Neutrophil (primary cell): ENCODE data around the gene PDZRN3.

ENCODE experiments used
- H3K27ac ChIP-seq: fragments of 200-600 bp; sonication (generic); 2 replicates; pipeline ENCODE4 v1.5.1; 2016; ENCODE audit warnings: mild to moderate bottlenecking, moderate library complexity
- H3K27me3 ChIP-seq: fragments of 200-600 bp; sonication (generic); 2 replicates; pipeline ENCODE4 v1.6.0; 2016; ENCODE audit warnings: mild to moderate bottlenecking
- H3K36me3 ChIP-seq: fragments of 200-600 bp; sonication (generic); 2 replicates; pipeline ENCODE4 v1.5.1; 2017
- H3K4me1 ChIP-seq, 2 experiments: fragments of 200-600 bp in 1 of 2; sonication (generic) in 1 of 2; 1 replicate in 1 of 2; 2 replicates in 1 of 2; pipeline versions ENCODE4 v1.5.1 to v1.6.1; 2013 to 2016; ENCODE audit warnings: low read depth in 1 of 2, low read length in 1 of 2, mild to moderate bottlenecking in 1 of 2, moderate library complexity in 1 of 2; ENCODE audit not compliant: control insufficient read depth in 1 of 2, insufficient read depth in 1 of 2
- H3K4me3 ChIP-seq, 2 experiments: fragments of 200-600 bp in 1 of 2; sonication (generic) in 1 of 2; 1 replicate in 1 of 2; 2 replicates in 1 of 2; pipeline ENCODE4 v1.5.1; 2013 to 2016; ENCODE audit warnings: low read depth in 1 of 2, low read length in 1 of 2, mild to moderate bottlenecking in 1 of 2, moderate library complexity in 1 of 2
- H3K9me3 ChIP-seq: fragments of 200-600 bp; sonication (generic); 2 replicates; pipeline ENCODE4 v1.5.1; 2016
- CTCF ChIP-seq: fragments of 200-600 bp; sonication (generic); IDR thresholded peaks from 2 replicates; pipeline ENCODE4 v1.5.1; 2016; ENCODE audit warnings: antibody characterized with exemption

PDZRN3 gene

GRCh38 chr3:73423116-73423515 lies 201.6 kb downstream of the PDZRN3 start:
- H3K36me3 ChIP-seq = no peaks in the 10 kb centered on the region
- no peak overlapping the region for H3K27ac ChIP-seq
- no peaks in the 10 kb centered on the region for H3K4me1 ChIP-seq
- H3K4me3 ChIP-seq = no peak overlapping the region
- H3K27me3 ChIP-seq = peaks cover 18% of the 10 kb centered on the region
- no peak for TF ChIP-seq CTCF
- H3K9me3 ChIP-seq = no peaks in the 10 kb centered on the region

DNA sequence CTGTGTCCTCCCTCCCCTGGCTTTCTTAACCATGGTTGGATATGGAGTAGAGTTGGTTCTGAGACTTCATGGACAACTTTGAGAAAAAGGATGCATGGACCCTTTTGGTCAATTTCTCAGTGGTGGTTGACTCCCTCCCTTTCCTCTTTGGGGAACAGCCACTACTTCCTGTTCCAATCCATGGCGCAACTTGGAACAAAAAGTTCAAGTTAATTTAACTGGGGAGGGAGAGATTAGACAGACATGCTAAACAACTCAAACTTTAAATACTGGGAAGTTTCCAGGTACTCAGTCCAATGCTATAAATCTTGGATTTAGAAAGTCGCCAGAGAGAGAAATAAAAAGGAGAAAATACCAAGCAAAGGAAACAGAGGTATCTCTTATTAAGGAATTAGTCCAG lies 202.2 kb downstream of the PDZRN3 start:
- Histone ChIP-seq H3K9me3 (no peaks in the 10 kb centered on the region), H3K27ac (no peak overlapping the region), H3K27me3 (peaks cover 16% of the 10 kb centered on the region), H3K4me3 (no peak overlapping the region), H3K36me3 (no peaks in the 10 kb centered on the region), H3K4me1 (no peaks in the 10 kb centered on the region)
- TF ChIP-seq CTCF = no peak

GRCh38 chr3:73419942-73420341 lies 204.8 kb downstream of the PDZRN3 start:
- no peaks in the 10 kb centered on the region for H3K9me3 ChIP-seq
- no peak overlapping the region for H3K4me3 ChIP-seq
- H3K4me1 ChIP-seq = no peaks in the 10 kb centered on the region
- H3K27ac ChIP-seq = no peak overlapping the region
- H3K27me3 ChIP-seq = peaks cover 15% of the 10 kb centered on the region
- H3K36me3 ChIP-seq = no peaks in the 10 kb centered on the region
- TF ChIP-seq CTCF = no peak

DNA sequence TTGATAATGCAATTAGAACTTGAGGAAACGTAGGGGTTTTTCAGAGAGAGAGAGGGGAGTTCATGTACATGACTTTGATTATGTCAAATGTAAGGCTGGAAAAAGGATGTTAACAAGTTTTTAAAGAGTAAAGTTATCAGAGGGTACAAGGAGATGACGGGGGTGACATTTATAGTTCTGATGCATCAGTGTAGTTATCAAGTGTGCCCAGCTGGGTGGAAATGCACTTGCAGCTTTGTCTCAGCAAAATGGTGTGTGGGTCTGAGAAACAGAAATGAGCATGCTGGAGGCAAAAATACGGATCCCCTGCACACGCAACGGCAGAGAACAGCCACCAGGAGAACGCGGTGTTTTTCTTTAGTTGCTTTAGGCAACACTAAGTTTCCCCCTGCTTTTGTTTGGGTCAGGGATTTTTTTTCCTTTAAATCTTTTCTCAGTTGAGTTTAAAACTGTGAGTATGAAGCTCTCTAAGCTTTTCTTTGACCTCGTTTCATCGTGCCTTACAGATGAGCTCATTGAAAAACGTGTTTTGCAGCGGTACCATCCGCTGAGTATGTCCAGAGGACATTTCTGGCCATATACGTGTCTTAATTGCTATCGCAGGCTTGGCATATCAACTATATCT lies 205.4 kb downstream of the PDZRN3 start:
- Histone ChIP-seq H3K36me3 (no peaks in the 10 kb centered on the region), H3K27me3 (peaks cover 15% of the 10 kb centered on the region), H3K4me1 (no peaks in the 10 kb centered on the region), H3K9me3 (no peaks in the 10 kb centered on the region), H3K4me3 (no peak overlapping the region), H3K27ac (no peak overlapping the region)
- TF ChIP-seq CTCF = no peak

- Histone ChIP-seq H3K4me1 (no peaks in the 10 kb centered on the region), H3K27ac (no peak overlapping the region), H3K27me3 (peaks cover 15% of the 10 kb centered on the region), H3K4me3 (no peak overlapping the region), H3K36me3 (no peaks in the 10 kb centered on the region), H3K9me3 (no peaks in the 10 kb centered on the region)
- no peak for TF ChIP-seq CTCF
These were observed 206.1 kb downstream of the PDZRN3 start for GRCh38 chr3:73418681-73419080.

DNA sequence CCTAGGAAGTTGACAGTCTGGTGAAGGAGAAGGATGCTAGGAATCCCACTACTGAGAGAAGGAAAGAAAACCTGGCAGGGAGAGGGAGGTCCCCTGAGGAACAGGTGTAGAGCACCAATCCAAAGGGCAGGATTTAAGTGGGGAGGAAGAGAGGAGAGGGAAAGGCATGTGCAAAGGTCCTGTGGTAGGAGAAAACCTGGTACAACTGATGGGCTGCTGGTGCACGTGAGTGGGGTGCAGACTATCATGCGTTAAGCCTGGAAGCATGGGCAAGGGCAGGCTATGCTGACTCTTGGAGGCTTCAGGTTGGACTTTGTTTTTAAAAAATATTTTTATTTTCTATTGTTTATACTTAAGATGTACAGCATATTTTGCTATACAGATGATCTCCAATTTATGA lies 209.6 kb downstream of the PDZRN3 start:
- no peaks in the 10 kb centered on the region for H3K9me3 ChIP-seq
- H3K27me3 ChIP-seq = peaks cover 12% of the 10 kb centered on the region
- TF ChIP-seq CTCF = no peak
- no peak overlapping the region for H3K4me3 ChIP-seq
- H3K36me3 ChIP-seq = no peaks in the 10 kb centered on the region
- H3K27ac ChIP-seq = no peak overlapping the region
- peaks cover 0 to 8% of the 10 kb centered on the region in 2 experiments for H3K4me1 ChIP-seq
